H1 (cell line): ENCODE results near the gene LACTB. TPM values are rescaled to one million over a fixed set of nuclear protein-coding genes. Genes with fewer than 3 reads are reported as not detected.

ENCODE experiments used
- CTCF ChIA-PET: fragments of 300-600 bp; sonication (Branson Sonifier 250); formaldehyde crosslinking; loops from one replicate; lab custom pipeline; 2021; ENCODE audit not compliant: partially characterized antibody; lab: Charles Lee
- POLR2A ChIA-PET: fragments of 300-600 bp; sonication (Branson Sonifier 250); formaldehyde crosslinking; loops from one replicate; lab custom pipeline; 2021; ENCODE audit warnings: inconsistent platforms; ENCODE audit not compliant: partially characterized antibody; lab: Charles Lee
- DNase-seq, 2 experiments: peaks; one replicate each; pipeline versions ENCODE4 v3.0.0 to v3.0.0-alpha.2; 2010 to 2022; ENCODE audit warnings: low spot score in 2 of 2, low read depth in 1 of 2, mixed read lengths in 1 of 2
- FAIRE-seq: peaks from 2 replicates; lab custom pipeline; 2011; peaks lifted over from hg19 to GRCh38; lab: Jason Lieb, UNC
- H2AFZ ChIP-seq: 2 replicates; pipeline ENCODE4 v1.8.1; 2012; ENCODE audit warnings: low read length, inconsistent platforms
- H2AK5ac ChIP-seq: 2 replicates; pipeline ENCODE4 v1.6.1; 2013; ENCODE audit warnings: low read depth, low read length
- H2BK120ac ChIP-seq: replicated peaks from 2 replicates; pipeline ENCODE3; 2013; ENCODE audit warnings: low read depth, low read length, inconsistent platforms
- H2BK12ac ChIP-seq: 2 replicates; pipeline ENCODE4 v1.6.1; 2013; ENCODE audit warnings: low read depth, low read length
- H2BK15ac ChIP-seq: 2 replicates; pipeline ENCODE4 v1.6.1; 2013; ENCODE audit warnings: low read length
- H2BK20ac ChIP-seq: 2 replicates; pipeline ENCODE4 v1.6.1; 2013; ENCODE audit warnings: low read length
- H2BK5ac ChIP-seq: 2 replicates; pipeline ENCODE4 v1.6.1; 2013; ENCODE audit warnings: low read depth, low read length
- H3K14ac ChIP-seq: 2 replicates; pipeline ENCODE4 v1.6.1; 2013; ENCODE audit warnings: inconsistent platforms; ENCODE audit not compliant: insufficient read length
- H3K18ac ChIP-seq: 2 replicates; pipeline ENCODE4 v1.6.1; 2013; ENCODE audit warnings: low read length; ENCODE audit errors: extremely low read depth
- H3K23ac ChIP-seq: 2 replicates; pipeline ENCODE4 v1.6.1; 2013; ENCODE audit warnings: inconsistent platforms; ENCODE audit not compliant: insufficient read length
- H3K23me2 ChIP-seq: 2 replicates; pipeline ENCODE4 v1.6.1; 2013; ENCODE audit warnings: low read depth, low read length
- H3K27ac ChIP-seq: 2 replicates; pipeline ENCODE4 v1.6.1; 2011; ENCODE audit warnings: low read depth, low read length, inconsistent platforms
- H3K27me3 ChIP-seq, 4 experiments: replicated peaks in 1 of 4; 1 replicate in 1 of 4; 2 replicates in 3 of 4; pipeline versions ENCODE4 v1.6.1 to v1.8.1; 2011 to 2013; ENCODE audit warnings: low read length in 3 of 4, mild to moderate bottlenecking in 3 of 4, inconsistent platforms in 2 of 4, mixed read lengths in 2 of 4, moderate library complexity in 1 of 4; ENCODE audit not compliant: control insufficient read depth in 3 of 4, insufficient read depth in 3 of 4; ENCODE audit errors: extremely low read depth in 1 of 4
- H3K36me3 ChIP-seq, 4 experiments: 2 replicates each; pipeline versions ENCODE4 v1.6.1 to v1.8.1; 2011 to 2013; ENCODE audit warnings: mild to moderate bottlenecking in 4 of 4, low read length in 3 of 4, moderate library complexity in 2 of 4, control low read depth in 1 of 4, inconsistent platforms in 1 of 4; ENCODE audit not compliant: insufficient read depth in 4 of 4, control insufficient read depth in 2 of 4
- H3K4ac ChIP-seq: replicated peaks from 2 replicates; pipeline ENCODE3; 2013; ENCODE audit warnings: low read length, low read depth, mixed read lengths, inconsistent platforms; ENCODE audit not compliant: insufficient read length
- H3K4me1 ChIP-seq, 4 experiments: replicated peaks in 1 of 4; 1 replicate in 1 of 4; 2 replicates in 3 of 4; pipeline versions ENCODE4 v1.6.1 to v1.8.1; 2011 to 2013; ENCODE audit warnings: low read length in 3 of 4, inconsistent platforms in 2 of 4, mixed read lengths in 1 of 4; ENCODE audit not compliant: insufficient read depth in 4 of 4, control insufficient read depth in 3 of 4
- H3K4me2 ChIP-seq, 2 experiments: 2 replicates each; pipeline versions ENCODE4 v1.6.1 to v1.8.1; 2011 to 2013; ENCODE audit warnings: low read depth in 2 of 2, low read length in 2 of 2, control low read depth in 1 of 2, inconsistent platforms in 1 of 2, mild to moderate bottlenecking in 1 of 2; ENCODE audit not compliant: insufficient read depth in 1 of 2
- H3K4me3 ChIP-seq, 4 experiments: fragments of 200-600, 300-600 bp in 1 of 4; sonication (generic), shearing (Covaris generic), sonication (Bioruptor Twin) in 1 of 4; 2 replicates each; pipeline versions ENCODE4 v1.5.1 to v1.8.1; 2011 to 2016; ENCODE audit warnings: low read length in 4 of 4, low read depth in 3 of 4, control low read depth in 2 of 4, inconsistent platforms in 2 of 4, mild to moderate bottlenecking in 2 of 4, mixed read lengths in 1 of 4, moderate library complexity in 1 of 4; ENCODE audit not compliant: insufficient read depth in 2 of 4; ENCODE audit errors: extremely low read depth in 1 of 4
- H3K56ac ChIP-seq: replicated peaks from 2 replicates; pipeline ENCODE3; 2013; ENCODE audit warnings: low read depth, mild to moderate bottlenecking, mixed read lengths, low read length, inconsistent platforms; ENCODE audit not compliant: insufficient read length
- H3K79me1 ChIP-seq: 2 replicates; pipeline ENCODE4 v1.6.1; 2013; ENCODE audit warnings: low read depth, low read length, control low read depth
- H3K79me2 ChIP-seq, 2 experiments: 2 replicates each; pipeline versions ENCODE4 v1.6.1 to v1.8.1; 2012 to 2013; ENCODE audit warnings: low read length in 2 of 2, mild to moderate bottlenecking in 2 of 2, inconsistent platforms in 1 of 2; ENCODE audit not compliant: insufficient read depth in 2 of 2, control insufficient read depth in 1 of 2
- H3K9ac ChIP-seq, 4 experiments: replicated peaks in 1 of 4; 1 replicate in 1 of 4; 2 replicates in 3 of 4; pipeline versions ENCODE4 v1.6.1 to v1.8.1; 2011 to 2013; ENCODE audit warnings: low read depth in 3 of 4, low read length in 3 of 4, control low read depth in 2 of 4, mild to moderate bottlenecking in 2 of 4, moderate library complexity in 2 of 4, inconsistent platforms in 1 of 4; ENCODE audit errors: extremely low read depth in 1 of 4
- H3K9me3 ChIP-seq, 2 experiments: 2 replicates each; pipeline versions ENCODE4 v1.6.1 to v1.8.1; 2012 to 2013; ENCODE audit warnings: mild to moderate bottlenecking in 2 of 2, moderate library complexity in 2 of 2, control low read depth in 1 of 2, inconsistent platforms in 1 of 2, low read depth in 1 of 2, low read length in 1 of 2, mixed read lengths in 1 of 2; ENCODE audit not compliant: insufficient read depth in 2 of 2
- H4K20me1 ChIP-seq, 2 experiments: replicated peaks in 1 of 2; 2 replicates each; pipeline versions ENCODE3 to v1.8.1; 2011 to 2013; ENCODE audit warnings: inconsistent platforms in 2 of 2, low read length in 2 of 2, mild to moderate bottlenecking in 1 of 2; ENCODE audit not compliant: insufficient read depth in 2 of 2, control insufficient read depth in 1 of 2
- H4K5ac ChIP-seq: 2 replicates; pipeline ENCODE4 v1.6.1; 2013; ENCODE audit warnings: low read length, low read depth, mixed read lengths, inconsistent platforms; ENCODE audit not compliant: insufficient read length
- H4K8ac ChIP-seq: 2 replicates; pipeline ENCODE4 v1.8.0; 2013; ENCODE audit warnings: mild to moderate bottlenecking, moderate library complexity, low read length, inconsistent platforms; ENCODE audit not compliant: insufficient read depth; ENCODE audit errors: extremely low read depth
- H4K91ac ChIP-seq: replicated peaks from 2 replicates; pipeline ENCODE3; 2013; ENCODE audit warnings: low read length, mixed read lengths, inconsistent platforms; ENCODE audit not compliant: insufficient read length
- SAP30 ChIP-seq: fragments of 300-600 bp; sonication (generic); IDR thresholded peaks from 2 replicates; pipeline ENCODE4 v1.7.1; 2012; ENCODE audit warnings: low read length, moderate library complexity, mild to moderate bottlenecking, inconsistent platforms; ENCODE audit not compliant: insufficient read depth, insufficient replicate concordance
- SP1 ChIP-seq: IDR thresholded peaks from 2 replicates; pipeline ENCODE4 v1.6.1; 2011; ENCODE audit warnings: low read depth, low read length
- TAF1 ChIP-seq: IDR thresholded peaks from 2 replicates; pipeline ENCODE4 v1.6.1; 2011; ENCODE audit warnings: mild to moderate bottlenecking, low read depth, low read length
- polyA plus RNA-seq, 7 experiments: library from polyadenylated mRNA; depleted of rRNA in 3 of 7; stranded (reverse) in 5 of 7; unstranded in 2 of 7; fragments of >200 nt in 5 of 7; fragments of 200-250 nt in 2 of 7; gene quantifications; 1 replicate in 5 of 7; 2 replicates in 1 of 7; 4 replicates in 1 of 7; pipeline versions ENCODE4 v1.2.1 to v1.2.3, GENCODE V29; 2011 to 2013; ENCODE audit warnings: missing spikeins in 2 of 7, mixed read lengths in 2 of 7
- total RNA-seq: library from RNA; stranded (reverse); fragmentation: NEBNext Ultra II Directional; extraction: Animal tissue kit (Norgen Biotek cat#: 25700); gene quantifications from 2 replicates; pipeline ENCODE4 v1.2.1, GENCODE V29; 2021

Gene LACTB
- total and polyA plus RNA-seq, 2 of the 8 experiments (the other 6 are each of a cell fraction or from before 2014, with no cell fraction given), result 5.8 to 14.9 TPM

- Histone ChIP-seq H3K56ac (no peak overlapping the region), H3K79me2 (no peaks in the 10 kb centered on the region), H3K18ac (no peak overlapping the region), H4K8ac (no peak overlapping the region), H2AFZ (no peak overlapping the region)
- CTCF ChIA-PET, result interaction anchor here (0.8 to 1.1 kb wide), 2 partner anchors 24 to 35 kb away, joined by 3 read pairs; no protein-coding TSS in a partner anchor
- DNase-seq, result peak in 1 of 2 experiments; percentile 36
- no peak for TF ChIP-seq SP1
- TF ChIP-seq SAP30, result no peak
- no peak for TF ChIP-seq TAF1
- TF ChIP-seq, all 59 proteins: peak for 0
- H3K36me3 ChIP-seq, result no peaks in the 10 kb centered on the region
- no peak overlapping the region for H3K27ac ChIP-seq
- H4K91ac ChIP-seq, result no peak overlapping the region
- POLR2A ChIA-PET, result interaction anchor here (1.6 kb wide), 1 partner anchor 46 kb away, joined by 4 read pairs; no protein-coding TSS in a partner anchor
- no peak overlapping the region; the same call in 1 of the 2 replicates for H2BK12ac ChIP-seq
- no peak overlapping the region for H2AK5ac ChIP-seq
- 0 out of 7 replicates have a peak, but pooled peaks cover 0 to 3% (median 0%) of the 10 kb centered on the region in 4 experiments for H3K4me1 ChIP-seq
- no peak overlapping the region for H3K14ac ChIP-seq
- no peak overlapping the region for H4K5ac ChIP-seq
- no peak overlapping the region for H2BK120ac ChIP-seq
- H3K4ac ChIP-seq, result no peak overlapping the region
- FAIRE-seq, result no peak
- H3K9ac ChIP-seq, result no peak overlapping the region
- no peaks in the 10 kb centered on the region for H4K20me1 ChIP-seq
- no peaks in the 10 kb centered on the region for H3K27me3 ChIP-seq
- H3K4me2 ChIP-seq, result no peak overlapping the region
- H3K9me3 ChIP-seq, result no peaks in the 10 kb centered on the region
- no peak overlapping the region for H2BK5ac ChIP-seq
- H3K23ac ChIP-seq, result no peak overlapping the region
- no peak overlapping the region for H2BK20ac ChIP-seq
- no peak overlapping the region for H2BK15ac ChIP-seq
- no peaks in the 10 kb centered on the region for H3K79me1 ChIP-seq
- H3K23me2 ChIP-seq, result no peaks in the 10 kb centered on the region
- no peak overlapping the region for H3K4me3 ChIP-seq
These were observed 10.2 kb upstream of the LACTB start for GRCh38 chr15:63111481-63111880.
